A204.1 (cell line): ENCODE results near the gene GOT1.

Source experiments
- FAIRE-seq: peaks from 2 replicates; lab custom pipeline; 2012; peaks lifted over from hg19 to GRCh38; lab: Jason Lieb, UNC

The GOT1 gene

GRCh38 chr10:99353182-99353581 lies 77.2 kb downstream of the GOT1 start:
- FAIRE-seq, result no peak

DNA sequence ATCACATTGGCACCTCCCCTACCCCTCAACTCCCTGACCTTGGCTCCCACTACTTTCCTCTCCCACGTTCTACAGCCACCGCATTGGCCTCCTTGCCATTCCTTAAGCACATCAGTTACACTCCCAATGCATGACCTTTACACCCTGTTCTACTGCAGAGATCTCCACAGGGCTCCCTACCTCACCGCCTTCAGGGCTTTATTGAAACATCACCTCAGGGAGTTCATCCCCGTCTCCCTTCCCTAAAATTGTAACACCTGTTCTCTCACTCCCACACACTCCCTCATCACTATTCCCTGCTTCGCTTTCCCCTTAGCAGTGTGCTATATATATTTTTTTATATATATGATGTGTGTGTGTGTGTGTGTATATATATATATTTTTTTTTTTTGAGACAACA lies 82.8 kb downstream of the GOT1 start:
- no peak for FAIRE-seq
